Fibroblast of skin of scalp (primary cell): ENCODE results near the gene GLI1.

Experiments used
- DNase-seq: peaks from one replicate; pipeline ENCODE4 v3.0.0-alpha.2; 2013

GLI1 gene

DNA sequence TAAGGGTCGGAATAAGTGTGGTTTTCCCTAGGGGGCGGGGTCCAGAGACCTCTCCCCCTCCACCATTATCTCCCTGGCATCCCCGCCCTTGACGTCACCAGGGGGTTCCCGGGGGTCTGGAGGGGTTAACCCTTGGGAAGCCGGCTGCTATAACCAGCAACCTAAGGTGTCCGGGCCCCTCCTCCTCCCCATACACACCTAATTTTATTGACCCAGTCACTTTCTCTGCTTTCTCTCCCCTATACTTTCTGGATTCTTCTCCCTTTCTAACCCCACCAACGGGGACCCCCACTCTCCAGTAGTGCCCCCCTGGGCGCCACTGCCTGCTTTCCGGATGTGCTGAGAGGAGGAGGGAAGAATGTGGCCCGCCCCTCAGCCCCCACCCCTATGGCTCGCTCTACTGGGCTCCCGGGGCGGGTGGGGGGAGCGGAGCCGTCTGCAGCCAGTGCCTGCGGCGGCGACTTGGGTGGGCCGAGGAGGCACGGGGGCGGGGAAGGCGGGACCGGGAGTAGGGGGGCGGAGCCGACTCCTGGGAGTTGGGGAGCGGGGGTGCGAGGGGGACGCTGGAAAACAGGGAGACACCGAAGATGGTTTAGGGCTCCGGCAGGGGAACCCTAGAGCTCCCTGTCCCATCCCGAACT, 1.8 kb downstream of the GLI1 start:
- DNase-seq, result peak; percentile 90

DNA sequence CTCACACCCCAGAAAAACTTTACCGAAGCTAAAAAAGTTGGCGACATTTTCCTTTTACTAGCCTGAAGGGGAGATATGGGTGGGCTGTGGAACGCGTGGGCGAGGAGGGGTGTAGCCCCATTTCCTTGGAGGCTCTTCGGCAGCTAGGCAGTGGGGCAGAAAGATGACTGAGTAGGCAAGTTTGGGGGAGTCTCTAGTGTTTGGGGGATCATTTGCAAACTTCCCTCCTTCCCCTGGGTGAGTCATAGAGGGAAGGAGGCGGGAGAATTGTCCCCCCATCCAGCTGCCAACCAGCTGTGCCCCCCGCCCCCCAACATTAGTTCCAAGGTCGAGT, 2.3 kb downstream of the GLI1 start:
- DNase-seq, result no peak

DNA sequence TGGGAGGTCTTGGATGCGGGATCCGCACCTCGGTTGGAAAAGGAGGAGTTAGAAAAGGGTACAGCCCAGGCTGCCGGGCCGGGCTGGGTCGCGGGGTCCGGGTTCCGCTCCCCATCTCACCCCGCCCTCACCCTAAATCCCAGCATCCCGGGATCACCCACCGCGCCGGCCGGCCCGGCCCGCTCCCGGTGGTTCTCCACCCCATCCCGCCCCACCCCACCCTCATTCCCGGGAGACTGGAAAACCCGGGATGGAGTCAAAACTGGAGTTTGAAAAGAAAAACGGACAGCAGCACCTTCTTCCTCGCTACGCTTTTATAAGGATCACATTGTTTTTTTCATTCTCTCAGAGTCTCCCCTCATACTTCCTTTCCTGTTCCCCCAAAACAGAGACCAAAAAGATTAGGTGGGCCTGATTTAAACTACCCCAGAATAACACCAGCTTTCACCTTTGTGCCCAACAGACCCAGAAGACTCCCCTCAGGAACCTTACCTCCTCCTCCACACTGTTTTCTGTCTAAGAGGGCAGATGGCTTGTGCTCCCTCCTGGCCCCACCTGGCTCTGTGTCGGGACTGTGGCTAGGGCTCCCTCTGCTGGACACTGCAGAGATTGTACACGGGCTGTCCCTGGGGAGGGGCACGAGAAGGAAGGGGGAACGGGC, 2.8 kb downstream of the GLI1 start:
- peak; percentile 94 for DNase-seq

- DNase-seq, result no peak
These were observed 3.3 kb downstream of the GLI1 start for GRCh38 chr12:57462912-57463253.

- no peak for DNase-seq
These were observed 5.0 kb downstream of the GLI1 start for GRCh38 chr12:57464569-57464968.

DNA sequence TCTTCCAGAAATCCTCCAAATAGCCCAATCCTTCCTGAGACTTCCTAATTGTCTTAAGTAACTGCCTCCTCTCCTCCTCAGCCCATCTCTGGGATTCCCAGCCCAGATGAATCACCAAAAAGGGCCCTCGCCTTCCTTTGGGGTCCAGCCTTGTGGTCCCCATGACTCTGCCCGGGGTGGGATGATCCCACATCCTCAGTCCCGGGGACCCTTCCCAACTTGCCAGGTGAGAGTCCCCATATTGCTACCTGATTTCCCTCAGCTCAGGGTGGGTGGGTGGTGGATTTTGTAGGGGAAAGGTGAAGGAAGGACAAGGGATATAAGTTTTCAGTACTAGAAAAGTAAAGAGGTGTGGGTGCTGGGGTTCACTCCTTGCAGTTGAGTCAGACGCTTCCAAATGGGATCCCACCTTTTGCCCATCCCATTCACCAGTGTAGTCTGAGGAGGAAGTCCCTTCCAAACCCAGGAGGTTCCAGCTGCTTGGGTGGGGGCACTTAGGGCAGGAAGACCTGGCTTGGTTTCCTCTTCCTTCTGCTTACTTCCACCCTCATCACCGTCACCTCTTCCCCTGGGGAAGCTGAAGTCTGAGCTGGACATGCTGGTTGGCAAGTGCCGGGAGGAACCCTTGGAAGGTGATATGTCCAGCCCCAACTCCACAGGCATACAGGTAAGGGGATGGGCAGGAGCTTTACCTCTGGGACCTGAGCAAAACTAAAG, 5.6 kb downstream of the GLI1 start:
- DNase-seq, result no peak

DNA sequence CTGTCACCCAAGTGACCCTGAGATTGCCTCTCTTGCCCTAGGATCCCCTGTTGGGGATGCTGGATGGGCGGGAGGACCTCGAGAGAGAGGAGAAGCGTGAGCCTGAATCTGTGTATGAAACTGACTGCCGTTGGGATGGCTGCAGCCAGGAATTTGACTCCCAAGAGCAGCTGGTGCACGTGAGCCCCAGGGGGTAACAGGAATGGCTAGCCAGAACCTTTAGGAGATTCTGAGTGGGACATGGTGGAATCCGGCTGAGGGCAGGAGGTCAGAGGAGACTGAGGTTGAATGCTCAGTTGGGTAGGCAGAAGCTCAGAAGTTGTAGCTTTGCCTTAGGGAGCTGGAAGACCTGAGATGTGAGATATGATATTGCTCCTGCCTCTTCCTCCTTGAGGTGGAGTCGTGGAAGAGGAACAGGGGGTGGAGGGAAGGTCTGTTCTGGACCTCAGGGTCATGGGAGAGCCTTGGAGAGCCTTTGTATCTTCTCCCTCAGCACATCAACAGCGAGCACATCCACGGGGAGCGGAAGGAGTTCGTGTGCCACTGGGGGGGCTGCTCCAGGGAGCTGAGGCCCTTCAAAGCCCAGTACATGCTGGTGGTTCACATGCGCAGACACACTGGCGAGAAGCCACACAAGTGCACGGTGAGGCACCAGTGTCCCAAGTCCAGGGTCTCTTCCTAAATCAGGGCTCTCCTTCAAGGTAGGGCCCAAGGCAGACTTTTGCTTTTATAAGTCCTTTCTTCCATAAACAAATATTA, 6.3 kb downstream of the GLI1 start:
- no peak for DNase-seq

- DNase-seq, result no peak
These were observed 7.8 kb downstream of the GLI1 start for GRCh38 chr12:57467212-57467874.

- no peak for DNase-seq
These were observed 8.3 kb downstream of the GLI1 start for GRCh38 chr12:57467915-57468314.

DNA sequence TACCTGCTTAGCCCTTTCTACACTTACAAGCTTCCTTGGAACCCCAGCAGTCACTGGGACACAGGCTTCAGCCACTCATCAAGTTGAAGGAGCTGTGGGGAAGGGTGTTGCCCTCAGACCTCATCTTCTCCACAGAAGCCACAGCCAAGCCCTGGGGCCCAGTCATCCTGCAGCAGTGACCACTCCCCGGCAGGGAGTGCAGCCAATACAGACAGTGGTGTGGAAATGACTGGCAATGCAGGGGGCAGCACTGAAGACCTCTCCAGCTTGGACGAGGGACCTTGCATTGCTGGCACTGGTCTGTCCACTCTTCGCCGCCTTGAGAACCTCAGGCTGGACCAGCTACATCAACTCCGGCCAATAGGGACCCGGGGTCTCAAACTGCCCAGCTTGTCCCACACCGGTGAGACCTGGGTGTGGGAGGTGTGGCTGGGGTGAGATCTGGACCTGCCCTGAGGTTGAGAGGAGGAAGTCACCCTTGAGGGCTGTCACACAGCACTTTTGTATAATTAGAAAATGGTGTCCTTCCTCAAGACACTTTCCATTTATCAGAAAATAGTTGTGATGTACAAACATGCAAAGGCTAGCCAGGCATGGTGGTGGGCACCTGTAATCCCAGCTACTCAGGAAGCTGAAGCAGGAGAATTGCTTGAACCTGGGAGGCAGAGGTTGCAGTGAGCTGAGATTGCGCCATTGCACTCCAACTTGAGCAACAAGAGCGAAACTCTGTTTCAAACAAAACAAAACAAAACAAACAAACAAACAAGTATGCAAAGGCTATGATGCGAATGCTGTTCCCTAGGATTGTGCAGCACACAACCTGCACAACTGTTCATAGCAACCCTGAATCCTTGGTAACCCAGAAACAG, 9.9 kb downstream of the GLI1 start:
- DNase-seq, result no peak

DNA sequence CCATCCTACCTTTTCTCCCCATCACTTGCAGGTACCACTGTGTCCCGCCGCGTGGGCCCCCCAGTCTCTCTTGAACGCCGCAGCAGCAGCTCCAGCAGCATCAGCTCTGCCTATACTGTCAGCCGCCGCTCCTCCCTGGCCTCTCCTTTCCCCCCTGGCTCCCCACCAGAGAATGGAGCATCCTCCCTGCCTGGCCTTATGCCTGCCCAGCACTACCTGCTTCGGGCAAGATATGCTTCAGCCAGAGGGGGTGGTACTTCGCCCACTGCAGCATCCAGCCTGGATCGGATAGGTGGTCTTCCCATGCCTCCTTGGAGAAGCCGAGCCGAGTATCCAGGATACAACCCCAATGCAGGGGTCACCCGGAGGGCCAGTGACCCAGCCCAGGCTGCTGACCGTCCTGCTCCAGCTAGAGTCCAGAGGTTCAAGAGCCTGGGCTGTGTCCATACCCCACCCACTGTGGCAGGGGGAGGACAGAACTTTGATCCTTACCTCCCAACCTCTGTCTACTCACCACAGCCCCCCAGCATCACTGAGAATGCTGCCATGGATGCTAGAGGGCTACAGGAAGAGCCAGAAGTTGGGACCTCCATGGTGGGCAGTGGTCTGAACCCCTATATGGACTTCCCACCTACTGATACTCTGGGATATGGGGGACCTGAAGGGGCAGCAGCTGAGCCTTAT, 10.8 kb downstream of the GLI1 start:
- DNase-seq, result no peak

DNA sequence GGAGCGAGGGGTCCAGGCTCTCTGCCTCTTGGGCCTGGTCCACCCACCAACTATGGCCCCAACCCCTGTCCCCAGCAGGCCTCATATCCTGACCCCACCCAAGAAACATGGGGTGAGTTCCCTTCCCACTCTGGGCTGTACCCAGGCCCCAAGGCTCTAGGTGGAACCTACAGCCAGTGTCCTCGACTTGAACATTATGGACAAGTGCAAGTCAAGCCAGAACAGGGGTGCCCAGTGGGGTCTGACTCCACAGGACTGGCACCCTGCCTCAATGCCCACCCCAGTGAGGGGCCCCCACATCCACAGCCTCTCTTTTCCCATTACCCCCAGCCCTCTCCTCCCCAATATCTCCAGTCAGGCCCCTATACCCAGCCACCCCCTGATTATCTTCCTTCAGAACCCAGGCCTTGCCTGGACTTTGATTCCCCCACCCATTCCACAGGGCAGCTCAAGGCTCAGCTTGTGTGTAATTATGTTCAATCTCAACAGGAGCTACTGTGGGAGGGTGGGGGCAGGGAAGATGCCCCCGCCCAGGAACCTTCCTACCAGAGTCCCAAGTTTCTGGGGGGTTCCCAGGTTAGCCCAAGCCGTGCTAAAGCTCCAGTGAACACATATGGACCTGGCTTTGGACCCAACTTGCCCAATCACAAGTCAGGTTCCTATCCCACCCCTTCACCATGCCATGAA, 11.5 kb downstream of the GLI1 start:
- DNase-seq, result no peak

- DNase-seq, result no peak
These were observed 12.1 kb downstream of the GLI1 start for GRCh38 chr12:57471661-57472060.

GRCh38 chr12:57472391-57472790, 12.8 kb downstream of the GLI1 start:
- DNase-seq, result no peak

DNA sequence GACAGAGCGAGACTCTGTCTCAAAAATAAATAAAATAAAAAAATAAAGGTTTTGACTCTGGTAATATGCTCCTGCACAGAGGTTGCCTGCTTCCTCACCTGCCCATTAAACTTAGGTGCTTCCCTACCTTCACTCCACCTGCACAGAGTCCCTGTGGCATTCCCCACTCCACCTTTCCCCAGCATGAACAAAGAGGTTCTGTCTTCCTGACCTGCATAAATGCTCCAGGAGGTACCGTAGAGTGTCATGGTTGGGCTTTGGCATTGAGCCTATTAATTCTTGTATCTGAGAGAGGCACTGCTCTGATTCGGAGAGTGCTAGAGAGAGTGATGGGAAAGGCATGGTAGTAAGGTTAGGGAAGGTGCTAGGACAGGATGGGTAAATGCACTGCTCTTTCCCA, 13.8 kb downstream of the GLI1 start:
- no peak for DNase-seq

GRCh38 chr12:57473886-57474285, 14.3 kb downstream of the GLI1 start:
- DNase-seq, result no peak

DNA sequence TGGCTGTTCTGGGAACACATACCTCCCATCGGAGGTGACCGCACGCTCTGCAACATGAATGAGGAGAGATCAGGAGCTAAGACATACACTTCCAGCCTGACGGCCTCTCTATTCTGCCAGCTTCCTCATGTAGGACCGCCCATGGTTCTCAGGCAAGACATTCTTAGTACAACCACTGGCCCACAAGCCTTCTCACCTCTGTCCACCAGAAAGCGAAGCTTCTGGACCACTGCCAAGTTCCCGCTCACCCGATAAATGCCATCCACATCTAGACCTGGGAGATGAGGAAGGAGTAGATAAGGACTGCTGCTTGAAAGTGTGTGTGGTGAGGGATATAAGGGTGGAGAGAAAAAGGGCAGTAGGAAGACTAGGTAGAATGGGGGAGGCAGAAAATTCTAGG, 14.8 kb downstream of the GLI1 start:
- DNase-seq, result no peak

GRCh38 chr12:57474862-57475261, 15.3 kb downstream of the GLI1 start:
- no peak for DNase-seq

DNA sequence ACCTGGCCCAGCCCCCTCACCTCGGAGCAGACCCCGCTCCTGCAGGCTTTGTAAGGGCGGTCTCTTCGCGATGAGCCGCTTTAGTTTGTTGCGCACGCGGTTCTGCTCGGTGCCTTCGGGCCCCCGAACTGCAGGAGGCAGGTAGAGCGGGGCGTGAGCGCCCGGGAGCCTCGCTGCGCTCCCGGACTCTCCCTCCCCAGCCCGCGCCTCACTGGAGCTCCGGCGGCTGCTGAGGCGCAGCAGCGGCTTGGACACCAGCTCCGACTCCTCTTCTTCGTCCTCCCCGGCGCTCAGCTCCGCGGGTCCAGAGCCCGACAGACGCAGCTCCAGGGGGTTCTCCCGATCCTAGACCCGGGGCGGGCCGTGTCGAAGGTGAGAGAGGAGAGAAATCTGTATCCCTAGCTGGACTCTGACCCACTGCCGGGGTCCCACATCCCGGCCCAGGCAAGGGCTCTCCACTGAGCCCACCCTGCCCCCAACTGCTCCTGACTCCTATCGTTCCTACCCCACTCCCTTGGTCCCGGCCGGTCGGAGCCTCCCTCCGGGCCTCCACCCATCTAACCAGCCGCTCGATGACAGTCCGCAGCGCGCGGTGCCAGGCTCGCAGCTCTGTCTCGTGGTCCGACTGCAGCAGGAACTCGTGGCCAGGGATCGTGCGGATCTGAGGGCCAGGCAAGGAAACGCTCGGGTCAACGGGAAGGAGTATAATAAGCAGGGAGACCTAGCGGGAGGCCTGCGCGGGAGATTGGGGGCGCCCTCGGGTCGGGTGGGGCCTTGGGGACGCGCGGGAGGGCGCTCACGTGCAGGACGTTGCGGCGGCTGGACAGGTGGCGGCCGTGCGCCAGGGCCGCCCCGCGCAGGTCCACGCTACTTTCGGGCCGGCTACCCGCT, 15.9 kb downstream of the GLI1 start:
- no peak for DNase-seq
